Effector memory CD4-positive, alpha-beta T cell (primary cell): Measurements from ENCODE around the gene KPNA6.

Experiments used
- DNase-seq, 3 donors: peaks; one replicate each; pipeline ENCODE4 v3.0.0-alpha.2; 2020
- H3K27ac ChIP-seq: 2 replicates; pipeline ENCODE4 v1.7.0; 2013; ENCODE audit warnings: mild to moderate bottlenecking, low read length, moderate library complexity; ENCODE audit not compliant: insufficient read depth, poor library complexity, severe bottlenecking
- H3K27me3 ChIP-seq: replicated peaks from 2 replicates; pipeline ENCODE4 v1.7.0; 2013; ENCODE audit warnings: mild to moderate bottlenecking, low read length; ENCODE audit not compliant: insufficient read depth, control insufficient read depth, poor library complexity, severe bottlenecking
- H3K36me3 ChIP-seq: 2 replicates; pipeline ENCODE4 v1.7.0; 2013; ENCODE audit warnings: mild to moderate bottlenecking, low read length, moderate library complexity; ENCODE audit not compliant: control insufficient read depth, insufficient read depth
- H3K4me1 ChIP-seq: 2 replicates; pipeline ENCODE4 v1.7.0; 2013; ENCODE audit warnings: low read length, mild to moderate bottlenecking; ENCODE audit not compliant: control insufficient read depth, insufficient read depth, poor library complexity, severe bottlenecking
- H3K4me3 ChIP-seq: 2 replicates; pipeline ENCODE4 v1.7.0; 2013; ENCODE audit warnings: low read length, low read depth, mild to moderate bottlenecking; ENCODE audit not compliant: insufficient read depth, poor library complexity, severe bottlenecking
- H3K9me3 ChIP-seq: 2 replicates; pipeline ENCODE4 v1.7.0; 2013; ENCODE audit warnings: mild to moderate bottlenecking, low read length, moderate library complexity; ENCODE audit not compliant: control insufficient read depth

Gene KPNA6

DNA sequence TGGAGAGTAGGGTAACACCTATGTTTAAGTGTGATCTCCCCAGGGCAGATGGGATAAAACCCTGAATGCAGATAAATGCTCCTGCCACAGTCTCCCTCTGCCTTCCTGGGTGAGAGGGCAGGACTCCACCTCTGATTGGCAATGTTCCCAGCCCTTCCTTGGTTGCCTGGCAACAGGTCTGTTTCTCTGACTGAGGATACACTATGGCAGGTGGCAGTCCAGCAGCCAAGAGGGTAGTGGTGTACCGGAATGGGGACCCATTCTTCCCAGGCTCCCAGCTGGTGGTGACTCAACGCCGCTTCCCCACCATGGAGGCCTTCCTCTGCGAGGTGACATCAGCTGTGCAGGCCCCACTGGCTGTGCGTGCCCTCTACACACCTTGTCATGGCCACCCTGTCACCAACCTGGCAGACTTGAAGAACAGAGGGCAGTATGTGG lies 101.1 kb downstream of the KPNA6 start, which contains the start of gene DCDC2B:
Gene DCDC2B (plus strand): TSS at position 199 of the 438 bp plus-strand sequence. CDS start 5 bp downstream, at position 204.
- DNase-seq = no peak
- Histone ChIP-seq H3K4me1 (peaks cover 14% of the 10 kb centered on the region), H3K4me3 (no peak within 1 kb of the TSS), H3K27ac (no peak within 1 kb of the TSS), H3K9me3 (no peaks in the 10 kb centered on the region), H3K36me3 (no peaks in the 10 kb centered on the region), H3K27me3 (no peaks in the 10 kb centered on the region)

DNA sequence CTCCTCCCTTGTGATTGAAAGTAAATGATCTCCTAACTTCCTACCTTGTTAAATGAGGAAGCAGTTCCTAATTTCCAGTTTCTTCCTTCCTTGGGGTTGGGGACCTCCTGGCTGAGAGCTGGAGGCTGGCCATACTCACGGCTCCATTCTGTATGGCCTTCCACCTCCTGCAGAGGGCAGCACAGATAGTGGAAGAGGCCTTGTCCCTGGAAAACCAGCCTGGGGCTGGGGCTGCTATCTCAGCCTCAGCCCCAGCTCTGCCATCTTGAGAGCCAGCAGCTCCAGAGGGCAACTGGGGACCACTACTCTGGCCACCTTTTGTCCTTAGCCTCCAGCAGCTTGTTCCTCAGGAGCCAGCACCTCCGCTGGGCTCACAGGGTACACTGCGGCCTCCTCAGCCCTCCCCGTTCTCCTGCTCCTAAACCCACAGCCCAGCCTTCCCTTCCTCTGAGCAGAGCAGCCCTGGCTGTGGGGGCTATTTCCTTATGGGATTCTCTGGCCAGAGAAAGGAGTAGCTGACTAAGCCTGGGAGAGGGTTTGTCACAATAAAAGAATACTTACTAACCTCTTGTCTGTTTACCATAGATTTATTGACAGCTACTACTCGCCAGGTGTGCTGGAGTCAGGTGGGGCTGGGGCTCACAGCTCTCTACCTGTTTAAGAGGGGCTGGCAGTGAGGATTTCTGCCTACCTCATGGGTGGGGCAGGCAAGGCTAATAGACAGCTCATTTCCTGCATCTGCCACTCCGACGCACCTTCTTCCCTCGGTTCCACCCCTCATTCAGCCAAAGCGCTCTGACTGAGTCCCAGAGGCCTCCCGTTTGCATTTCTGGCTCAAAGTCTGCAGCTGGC lies 108.0 kb downstream of the KPNA6 start:
- Histone ChIP-seq H3K27ac (peak overlapping the region; percentile 6), H3K4me3 (no peak overlapping the region), H3K27me3 (no peaks in the 10 kb centered on the region), H3K36me3 (peaks cover 12% of the 10 kb centered on the region), H3K4me1 (peaks cover 13% of the 10 kb centered on the region), H3K9me3 (no peaks in the 10 kb centered on the region)
- peak; percentile 21 to 40 (median 29) for DNase-seq

DNA sequence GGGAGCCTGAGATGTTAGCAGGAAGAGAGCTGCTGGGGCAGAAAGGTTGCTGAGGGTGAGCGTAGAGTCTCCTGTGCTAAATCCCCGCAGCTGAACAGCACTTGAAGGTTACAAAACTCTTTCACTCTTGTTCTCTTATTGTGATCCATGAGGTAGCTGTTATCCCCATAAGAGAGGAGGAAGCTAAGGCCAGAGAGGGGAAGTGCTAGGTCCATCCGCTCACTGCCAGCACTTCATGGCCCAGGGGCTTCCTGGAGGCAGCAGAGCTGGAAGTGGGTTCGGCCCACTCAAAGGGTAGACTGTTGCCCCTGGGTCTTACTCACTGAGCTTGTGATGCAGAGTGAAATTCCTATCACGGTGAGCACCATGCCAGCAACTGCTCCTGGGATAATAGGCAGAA lies 108.7 kb downstream of the KPNA6 start:
- H3K36me3 ChIP-seq = peaks cover 12% of the 10 kb centered on the region
- no peak overlapping the region for H3K27ac ChIP-seq

DNA sequence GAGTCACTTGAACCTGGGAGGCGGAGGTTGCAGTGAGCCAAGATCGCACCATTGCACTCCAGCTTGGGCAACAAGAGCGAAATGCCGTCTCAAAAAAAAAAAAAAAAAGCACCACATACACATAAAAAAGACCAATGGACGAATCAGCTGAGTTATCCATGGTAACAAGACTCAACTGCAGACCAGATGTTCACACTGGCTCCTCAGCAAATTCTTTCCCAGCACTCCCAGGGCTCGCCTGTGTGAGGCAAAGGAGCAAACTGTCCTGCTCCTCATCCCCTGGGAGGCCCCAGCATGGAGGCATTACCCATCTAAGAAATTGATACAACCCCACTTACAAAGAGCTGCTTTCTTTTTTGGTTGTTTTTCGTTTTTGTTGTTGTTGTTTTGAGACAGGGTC lies 111.2 kb downstream of the KPNA6 start:
- no peak for DNase-seq
- H3K36me3 ChIP-seq = peaks cover 12% of the 10 kb centered on the region

More for the DNA sequence above, 108.7 kb downstream of the KPNA6 start:
- DNase-seq = no peak
- no peaks in the 10 kb centered on the region for H3K9me3 ChIP-seq
- H3K4me1 ChIP-seq = peaks cover 19% of the 10 kb centered on the region
- H3K27me3 ChIP-seq = no peaks in the 10 kb centered on the region
- no peak overlapping the region for H3K4me3 ChIP-seq

DNA sequence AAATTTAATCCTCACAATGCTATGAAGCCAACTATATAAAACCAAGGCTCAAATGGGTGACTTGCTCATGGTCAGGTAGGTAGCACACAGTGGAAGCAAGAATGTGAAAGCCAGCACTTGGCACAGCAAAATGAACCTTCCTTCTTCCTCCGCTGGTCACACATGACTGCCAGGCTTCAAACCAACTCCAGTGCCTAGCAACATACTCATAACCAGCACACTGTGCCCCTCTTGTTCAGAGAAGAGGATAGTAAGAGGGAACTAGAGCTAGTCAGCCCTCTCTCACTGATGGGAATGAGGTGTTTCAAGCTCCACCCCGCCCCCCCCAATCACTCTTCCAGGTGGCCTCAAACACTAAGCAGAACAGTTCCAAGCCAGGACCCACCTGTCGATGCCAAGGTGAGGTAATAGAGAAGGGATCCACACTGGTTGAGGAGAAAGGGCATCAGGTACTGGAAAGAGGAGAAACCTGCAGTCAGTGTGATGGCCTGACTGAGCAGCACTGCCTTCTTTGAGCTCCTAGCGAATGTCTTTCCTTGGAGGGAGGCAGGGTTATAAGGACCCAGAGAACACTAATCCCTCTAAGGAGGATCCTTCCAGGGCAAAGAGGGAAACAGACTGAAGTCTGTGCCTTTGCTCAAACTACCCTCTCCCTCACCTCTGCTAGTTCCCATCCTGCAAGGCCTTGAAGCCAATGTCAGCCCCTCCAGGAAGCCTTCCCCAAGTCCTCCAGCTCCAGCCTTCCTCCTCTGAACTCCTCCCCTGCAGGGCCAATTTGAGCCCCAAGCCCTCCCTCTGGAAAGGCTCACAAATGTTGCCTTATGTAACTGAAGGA lies 113.1 kb downstream of the KPNA6 start:
- Histone ChIP-seq H3K27me3 (no peaks in the 10 kb centered on the region), H3K4me1 (peaks cover 25% of the 10 kb centered on the region), H3K4me3 (peak overlapping the region; percentile 70), H3K9me3 (no peaks in the 10 kb centered on the region), H3K27ac (peak overlapping the region; percentile 96), H3K36me3 (peaks cover 11% of the 10 kb centered on the region)
- no peak for DNase-seq

More for the DNA sequence above, 111.2 kb downstream of the KPNA6 start:
- Histone ChIP-seq H3K27me3 (no peaks in the 10 kb centered on the region), H3K27ac (no peak overlapping the region), H3K4me1 (peaks cover 31% of the 10 kb centered on the region), H3K9me3 (no peaks in the 10 kb centered on the region), H3K4me3 (no peak overlapping the region)

DNA sequence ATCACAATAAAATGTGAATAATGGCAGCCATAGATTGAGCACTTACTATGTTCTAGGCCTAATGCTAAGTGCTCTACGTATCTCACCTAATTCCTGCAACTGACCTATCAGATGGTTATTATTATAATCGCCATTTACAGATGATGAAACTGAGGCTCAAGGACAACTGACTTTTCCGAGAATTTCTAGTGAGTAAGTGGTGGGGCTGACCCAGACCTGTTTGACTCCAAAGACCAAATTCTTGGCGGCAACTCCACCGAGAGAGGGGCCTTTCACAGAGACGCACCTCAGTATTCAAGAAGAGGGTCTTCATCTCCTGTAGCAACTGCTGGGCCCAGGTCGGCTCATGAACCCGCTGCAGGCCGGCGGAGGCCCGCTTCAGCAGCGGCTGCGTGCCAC lies 113.7 kb downstream of the KPNA6 start:
- H3K27ac ChIP-seq = peak overlapping the region; percentile 96

DNA sequence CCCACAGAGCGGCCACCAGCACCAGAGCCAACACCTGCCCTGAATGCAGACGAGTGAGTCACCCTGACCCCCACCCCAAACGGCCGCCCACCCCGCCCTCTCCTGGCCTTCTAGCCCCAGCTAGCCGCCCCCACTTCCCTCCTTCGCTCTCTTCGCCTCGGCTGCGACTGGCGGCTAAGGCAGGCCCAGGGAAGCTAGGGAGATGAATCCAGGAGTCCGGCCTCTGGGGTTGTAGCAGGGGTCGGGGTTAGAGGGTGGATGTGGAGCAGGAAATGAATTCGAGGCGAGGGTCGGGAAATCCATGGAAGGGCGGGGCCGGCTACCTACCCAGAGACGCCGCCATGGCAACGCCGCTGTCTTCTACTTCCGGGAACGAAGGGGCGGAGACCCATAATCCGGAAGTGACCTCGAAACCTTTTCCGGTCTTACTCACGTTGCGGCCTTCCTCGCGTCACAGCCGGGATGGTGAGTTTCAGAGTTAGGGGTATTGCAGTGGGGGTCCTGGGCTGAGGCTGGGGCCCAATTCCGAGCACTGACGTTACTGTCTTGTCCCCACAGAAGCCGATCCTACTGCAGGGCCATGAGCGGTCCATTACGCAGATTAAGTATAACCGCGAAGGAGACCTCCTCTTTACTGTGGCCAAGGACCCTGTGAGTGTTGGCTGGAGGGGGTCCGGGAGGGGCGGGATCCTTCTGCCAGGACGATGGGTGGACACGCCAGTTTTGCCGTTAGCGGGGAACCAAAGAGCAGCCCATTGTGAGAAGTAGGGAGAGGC lies 114.3 kb downstream of the KPNA6 start, which contains the start of the genes EIF3I and TMEM234:
Gene EIF3I (plus strand): TSS at position 428 of the 776 bp plus-strand sequence. CDS start 35 bp downstream, at position 463.
Gene TMEM234 (minus strand): TSS at position 374 of the 776 bp plus-strand sequence. CDS start 31 bp downstream, at position 343.
- Histone ChIP-seq H3K27me3 (no peaks in the 10 kb centered on the region), H3K4me1 (peaks cover 20% of the 10 kb centered on the region), H3K4me3 (peak within 1 kb of the TSS; percentile 70), H3K9me3 (no peaks in the 10 kb centered on the region), H3K27ac (peak within 1 kb of the TSS; percentile 96), H3K36me3 (peaks cover 10% of the 10 kb centered on the region)
- peak; percentile 85 to 91 (median 86) for DNase-seq

More for the DNA sequence above, 113.7 kb downstream of the KPNA6 start:
- Histone ChIP-seq H3K36me3 (peaks cover 16% of the 10 kb centered on the region), H3K4me1 (peaks cover 20% of the 10 kb centered on the region), H3K27me3 (no peaks in the 10 kb centered on the region), H3K9me3 (no peaks in the 10 kb centered on the region), H3K4me3 (peak overlapping the region; percentile 70)
- no peak for DNase-seq

DNA sequence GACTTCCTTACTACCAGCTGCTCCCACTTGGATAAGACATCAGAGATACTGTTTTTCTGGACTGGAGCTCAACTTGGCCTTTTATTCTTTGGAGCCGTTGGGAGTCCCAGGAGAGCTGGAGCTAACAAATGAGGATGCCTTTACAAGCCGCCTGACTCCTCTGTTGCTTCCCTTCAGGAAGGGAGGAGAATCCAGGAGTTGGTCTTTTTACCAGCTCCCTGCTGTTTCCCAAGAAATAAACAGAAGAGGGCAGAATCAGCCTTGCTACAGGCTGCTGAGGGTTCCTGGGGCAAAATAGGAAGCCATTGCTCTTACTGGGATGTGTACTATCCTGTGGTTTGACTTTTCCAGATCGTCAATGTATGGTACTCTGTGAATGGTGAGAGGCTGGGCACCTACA lies 115.8 kb downstream of the KPNA6 start:
- Histone ChIP-seq H3K4me1 (peaks cover 20% of the 10 kb centered on the region), H3K27ac (peak overlapping the region; percentile 40), H3K27me3 (no peaks in the 10 kb centered on the region), H3K36me3 (peaks cover 16% of the 10 kb centered on the region), H3K4me3 (no peak overlapping the region), H3K9me3 (no peaks in the 10 kb centered on the region)
- no peak for DNase-seq

DNA sequence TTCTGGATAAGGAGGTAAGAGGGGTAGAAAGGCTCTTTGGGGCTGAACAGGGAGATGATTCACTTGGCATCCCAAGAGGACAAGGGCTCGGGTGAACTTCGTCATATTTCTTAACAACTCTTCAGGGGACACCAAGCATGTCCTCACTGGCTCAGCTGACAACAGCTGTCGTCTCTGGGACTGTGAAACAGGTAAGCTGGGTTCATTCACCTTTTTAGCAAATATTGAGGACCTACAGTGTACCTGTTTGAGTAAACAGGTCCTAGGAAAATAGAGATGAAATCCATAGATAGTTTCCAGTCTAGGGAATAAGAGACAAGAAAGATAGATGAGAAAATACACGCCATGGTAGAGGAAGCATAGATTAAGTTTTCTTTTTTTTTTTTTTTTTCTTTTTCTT lies 116.4 kb downstream of the KPNA6 start:
- DNase-seq = no peak
- Histone ChIP-seq H3K27ac (no peak overlapping the region), H3K9me3 (no peaks in the 10 kb centered on the region), H3K4me1 (peaks cover 20% of the 10 kb centered on the region), H3K36me3 (peaks cover 21% of the 10 kb centered on the region), H3K27me3 (no peaks in the 10 kb centered on the region), H3K4me3 (no peak overlapping the region)
